Kidney (tissue), 14 donors: ENCODE data around the gene TOMM40. TPM values are rescaled to one million over a fixed set of nuclear protein-coding genes. Genes with fewer than 3 reads are reported as not detected.

Experiments
- DNase-seq, 5 donors: peaks; one replicate each; pipeline ENCODE4 v3.0.0-alpha.2; 2013 to 2020
- FAIRE-seq: peaks from 2 replicates; lab custom pipeline; 2012; peaks lifted over from hg19 to GRCh38; lab: Jason Lieb, UNC
- H3K27ac ChIP-seq, 2 donors: one replicate each; pipeline ENCODE4 v1.7.0; 2013; ENCODE audit warnings: low read depth in 2 of 2, low read length in 2 of 2, inconsistent platforms in 1 of 2
- H3K27me3 ChIP-seq: one replicate; pipeline ENCODE4 v1.7.1; 2013; ENCODE audit warnings: low read length, inconsistent platforms; ENCODE audit not compliant: control insufficient read depth, insufficient read depth
- H3K36me3 ChIP-seq, 3 donors: one replicate each; pipeline versions ENCODE4 v1.7.0 to v1.7.1; 2013; ENCODE audit warnings: low read length in 3 of 3, control low read depth in 1 of 3, inconsistent platforms in 1 of 3; ENCODE audit not compliant: insufficient read depth in 3 of 3, control insufficient read depth in 2 of 3
- H3K4me1 ChIP-seq, 3 donors: one replicate each; pipeline versions ENCODE4 v1.7.0 to v1.7.1; 2013; ENCODE audit warnings: low read length in 3 of 3, inconsistent platforms in 1 of 3, low read depth in 1 of 3; ENCODE audit not compliant: control insufficient read depth in 2 of 3, insufficient read depth in 2 of 3
- H3K4me3 ChIP-seq, 3 donors: one replicate each; pipeline versions ENCODE4 v1.7.0 to v1.8.1; 2013; ENCODE audit warnings: low read length in 3 of 3, control low read depth in 1 of 3, inconsistent platforms in 1 of 3
- H3K9ac ChIP-seq, 3 donors: one replicate each; pipeline versions ENCODE4 v1.7.0 to v1.7.1; 2013; ENCODE audit warnings: low read length in 3 of 3, control low read depth in 1 of 3, inconsistent platforms in 1 of 3
- H3K9me3 ChIP-seq, 3 donors: one replicate each; pipeline versions ENCODE4 v1.7.0 to v1.7.1; 2013; ENCODE audit warnings: low read length in 3 of 3, control low read depth in 1 of 3, inconsistent platforms in 1 of 3; ENCODE audit not compliant: control insufficient read depth in 2 of 3, insufficient read depth in 1 of 3
- intact Hi-C: fragments of 100-400 bp; cut with DNase I; formaldehyde crosslinking; loops from one replicate; pipeline ENCODE4 v1.11.1; 2022
- polyA plus RNA-seq: library from polyadenylated mRNA; stranded (reverse); fragments of 350-450 nt; fragmentation: Illumina TruSeq; extraction: RNeasy Lipid Tissue Mini Kit (QIAGEN cat#74804); gene quantifications from one replicate; pipeline ENCODE4 v1.2.3, GENCODE V29; 2014; ENCODE audit warnings: low read depth, low replicate concordance; ENCODE audit not compliant: insufficient read depth
- total RNA-seq: library from RNA; stranded (reverse); fragmentation: NEBNext Ultra II Directional; extraction: Animal tissue kit (Norgen Biotek cat#: 25700); gene quantifications from one replicate; pipeline ENCODE4 v1.2.1, GENCODE V29; 2021
- TF ChIP-seq, protein P1 (sequence below): IDR thresholded peaks from 3 replicates; pipeline ENCODE4 v1.5.1; 2012; ENCODE audit warnings: mild to moderate bottlenecking, moderate library complexity, borderline replicate concordance; ENCODE audit not compliant: insufficient read depth; ENCODE audit errors: extremely low read depth
- donor health status: control.
- donor health status: control.
- donor health status: control.
- donor health status: control.
- donor health status: control.
- donor health status: DM: yes; HTN: yes; CAD: no.
- donor health status: Normal renal cell carcinoma (clear cell type).

Gene TOMM40
- total and polyA plus RNA-seq, 2 donors from 2014 or later, result 45.4 to 51.5 TPM

DNA sequence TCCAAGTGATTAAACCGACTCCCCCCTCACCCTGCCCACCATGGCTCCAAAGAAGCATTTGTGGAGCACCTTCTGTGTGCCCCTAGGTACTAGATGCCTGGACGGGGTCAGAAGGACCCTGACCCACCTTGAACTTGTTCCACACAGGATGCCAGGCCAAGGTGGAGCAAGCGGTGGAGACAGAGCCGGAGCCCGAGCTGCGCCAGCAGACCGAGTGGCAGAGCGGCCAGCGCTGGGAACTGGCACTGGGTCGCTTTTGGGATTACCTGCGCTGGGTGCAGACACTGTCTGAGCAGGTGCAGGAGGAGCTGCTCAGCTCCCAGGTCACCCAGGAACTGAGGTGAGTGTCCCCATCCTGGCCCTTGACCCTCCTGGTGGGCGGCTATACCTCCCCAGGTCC, 16.6 kb downstream of the TOMM40 start:
- Histone ChIP-seq H3K4me1 (peaks cover 0 to 3% (median 0%) of the 10 kb centered on the region in 3 donors), H3K9me3 (no peaks in the 10 kb centered on the region), H3K9ac (no peak overlapping the region), H3K27me3 (no peaks in the 10 kb centered on the region), H3K36me3 (peaks cover 0 to 5% (median 0%) of the 10 kb centered on the region in 3 donors), H3K4me3 (peak overlapping the region in 2 of 3 donors; percentile 28 to 86), H3K27ac (no peak overlapping the region)
- intact Hi-C loops, result loop anchor here (5.0 kb wide), 1 partner anchor 45 kb away; no protein-coding TSS in a partner anchor
- no peak for FAIRE-seq
- DNase-seq, result no peak
- TF ChIP-seq, protein P1, sequence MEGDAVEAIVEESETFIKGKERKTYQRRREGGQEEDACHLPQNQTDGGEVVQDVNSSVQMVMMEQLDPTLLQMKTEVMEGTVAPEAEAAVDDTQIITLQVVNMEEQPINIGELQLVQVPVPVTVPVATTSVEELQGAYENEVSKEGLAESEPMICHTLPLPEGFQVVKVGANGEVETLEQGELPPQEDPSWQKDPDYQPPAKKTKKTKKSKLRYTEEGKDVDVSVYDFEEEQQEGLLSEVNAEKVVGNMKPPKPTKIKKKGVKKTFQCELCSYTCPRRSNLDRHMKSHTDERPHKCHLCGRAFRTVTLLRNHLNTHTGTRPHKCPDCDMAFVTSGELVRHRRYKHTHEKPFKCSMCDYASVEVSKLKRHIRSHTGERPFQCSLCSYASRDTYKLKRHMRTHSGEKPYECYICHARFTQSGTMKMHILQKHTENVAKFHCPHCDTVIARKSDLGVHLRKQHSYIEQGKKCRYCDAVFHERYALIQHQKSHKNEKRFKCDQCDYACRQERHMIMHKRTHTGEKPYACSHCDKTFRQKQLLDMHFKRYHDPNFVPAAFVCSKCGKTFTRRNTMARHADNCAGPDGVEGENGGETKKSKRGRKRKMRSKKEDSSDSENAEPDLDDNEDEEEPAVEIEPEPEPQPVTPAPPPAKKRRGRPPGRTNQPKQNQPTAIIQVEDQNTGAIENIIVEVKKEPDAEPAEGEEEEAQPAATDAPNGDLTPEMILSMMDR, result no peak

DNA sequence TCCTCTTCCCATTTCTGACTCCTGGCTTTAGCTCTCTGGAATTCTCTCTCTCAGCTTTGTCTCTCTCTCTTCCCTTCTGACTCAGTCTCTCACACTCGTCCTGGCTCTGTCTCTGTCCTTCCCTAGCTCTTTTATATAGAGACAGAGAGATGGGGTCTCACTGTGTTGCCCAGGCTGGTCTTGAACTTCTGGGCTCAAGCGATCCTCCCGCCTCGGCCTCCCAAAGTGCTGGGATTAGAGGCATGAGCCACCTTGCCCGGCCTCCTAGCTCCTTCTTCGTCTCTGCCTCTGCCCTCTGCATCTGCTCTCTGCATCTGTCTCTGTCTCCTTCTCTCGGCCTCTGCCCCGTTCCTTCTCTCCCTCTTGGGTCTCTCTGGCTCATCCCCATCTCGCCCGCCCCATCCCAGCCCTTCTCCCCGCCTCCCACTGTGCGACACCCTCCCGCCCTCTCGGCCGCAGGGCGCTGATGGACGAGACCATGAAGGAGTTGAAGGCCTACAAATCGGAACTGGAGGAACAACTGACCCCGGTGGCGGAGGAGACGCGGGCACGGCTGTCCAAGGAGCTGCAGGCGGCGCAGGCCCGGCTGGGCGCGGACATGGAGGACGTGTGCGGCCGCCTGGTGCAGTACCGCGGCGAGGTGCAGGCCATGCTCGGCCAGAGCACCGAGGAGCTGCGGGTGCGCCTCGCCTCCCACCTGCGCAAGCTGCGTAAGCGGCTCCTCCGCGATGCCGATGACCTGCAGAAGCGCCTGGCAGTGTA, 17.2 kb downstream of the TOMM40 start:
- H3K4me3 ChIP-seq, result peak overlapping the region in 1 of 3 donors; percentile 86
- no peaks in the 10 kb centered on the region for H3K27me3 ChIP-seq
- H3K36me3 ChIP-seq, result peaks cover 0 to 5% (median 0%) of the 10 kb centered on the region in 3 donors
- H3K9me3 ChIP-seq, result no peaks in the 10 kb centered on the region
- DNase-seq (no peak), FAIRE-seq (no peak)
- H3K9ac ChIP-seq, result no peak overlapping the region
- TF ChIP-seq, protein P1, result no peak
- H3K27ac ChIP-seq, result no peak overlapping the region
- intact Hi-C loops, result loop anchor here (5.0 kb wide), 1 partner anchor 44 kb away; no protein-coding TSS in a partner anchor
- no peaks in the 10 kb centered on the region for H3K4me1 ChIP-seq

DNA sequence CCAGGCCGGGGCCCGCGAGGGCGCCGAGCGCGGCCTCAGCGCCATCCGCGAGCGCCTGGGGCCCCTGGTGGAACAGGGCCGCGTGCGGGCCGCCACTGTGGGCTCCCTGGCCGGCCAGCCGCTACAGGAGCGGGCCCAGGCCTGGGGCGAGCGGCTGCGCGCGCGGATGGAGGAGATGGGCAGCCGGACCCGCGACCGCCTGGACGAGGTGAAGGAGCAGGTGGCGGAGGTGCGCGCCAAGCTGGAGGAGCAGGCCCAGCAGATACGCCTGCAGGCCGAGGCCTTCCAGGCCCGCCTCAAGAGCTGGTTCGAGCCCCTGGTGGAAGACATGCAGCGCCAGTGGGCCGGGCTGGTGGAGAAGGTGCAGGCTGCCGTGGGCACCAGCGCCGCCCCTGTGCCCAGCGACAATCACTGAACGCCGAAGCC, 17.8 kb downstream of the TOMM40 start:
- Histone ChIP-seq H3K4me1 (no peaks in the 10 kb centered on the region), H3K27me3 (no peaks in the 10 kb centered on the region), H3K9ac (no peak overlapping the region), H3K4me3 (no peak overlapping the region), H3K36me3 (peaks cover 0 to 5% (median 0%) of the 10 kb centered on the region in 3 donors), H3K27ac (no peak overlapping the region), H3K9me3 (no peaks in the 10 kb centered on the region)
- peak in 1 of 5 donors; percentile 74 for DNase-seq
- no peak for FAIRE-seq
- intact Hi-C loops, result loop anchor here (5.0 kb wide), 1 partner anchor 43 kb away; no protein-coding TSS in a partner anchor
- TF ChIP-seq, protein P1, result no peak
